Peyer's patch (tissue), 4 donors: ENCODE results near the gene AFG3L2. TPM values are rescaled to one million over a fixed set of nuclear protein-coding genes. Genes with fewer than 3 reads are reported as not detected.
A peak's percentile ranks its signal among the peaks of the same experiment; 100 is the strongest.

ENCODE experiments used
- DNase-seq, 3 donors: peaks; one replicate each; pipeline ENCODE4 v3.0.0-alpha.2; 2017 to 2019
- H3K27ac ChIP-seq, 4 donors: fragments of 200-600 bp; sonication (generic); one replicate each; pipeline ENCODE4 v1.5.1; 2016 to 2019
- H3K27me3 ChIP-seq, 2 donors: fragments of 200-600 bp; sonication (generic); one replicate each; pipeline ENCODE4 v1.5.1; 2019
- H3K36me3 ChIP-seq, 3 donors: fragments of 200-600 bp; sonication (generic); one replicate each; pipeline ENCODE4 v1.5.1; 2016 to 2019
- H3K4me1 ChIP-seq, 4 donors: fragments of 200-600 bp; sonication (generic); one replicate each; pipeline ENCODE4 v1.5.1; 2016 to 2019
- H3K4me3 ChIP-seq, 4 donors: fragments of 200-600 bp; sonication (generic); 1 replicate in 3 of 4; 2 replicates in 1 of 4; pipeline ENCODE4 v1.5.1; 2016 to 2019; ENCODE audit warnings: mild to moderate bottlenecking in 1 of 4
- H3K9me3 ChIP-seq, 4 donors: fragments of 200-600 bp; sonication (generic); one replicate each; pipeline ENCODE4 v1.5.1; 2016 to 2019; ENCODE audit warnings: mild to moderate bottlenecking in 1 of 4
- POLR2A ChIP-seq, 2 donors: fragments of 450-650 bp; IDR thresholded peaks; one replicate each; pipeline ENCODE4 v1.5.1; 2017; ENCODE audit warnings: antibody characterized with exemption in 2 of 2, mild to moderate bottlenecking in 2 of 2, moderate library complexity in 2 of 2
- total RNA-seq, 4 donors: library from RNA; depleted of rRNA; stranded (reverse); fragments of >200 nt; gene quantifications; one replicate each; pipeline ENCODE4 v1.1.0, GENCODE V29; 2016
- TF ChIP-seq, protein P1 (sequence below), 6 experiments: fragments of 450-650 bp in 4 of 6; fragments of 200-600 bp in 2 of 6; sonication (generic) in 1 of 6; IDR thresholded peaks; one replicate each; pipeline ENCODE4 v1.5.1; 2017 to 2019; ENCODE audit warnings: antibody characterized with exemption in 6 of 6, mild to moderate bottlenecking in 3 of 6, moderate library complexity in 1 of 6

Gene AFG3L2
- total RNA-seq, 4 donors from 2014 or later, result 47.9 to 111 (median 94.8) TPM

DNA sequence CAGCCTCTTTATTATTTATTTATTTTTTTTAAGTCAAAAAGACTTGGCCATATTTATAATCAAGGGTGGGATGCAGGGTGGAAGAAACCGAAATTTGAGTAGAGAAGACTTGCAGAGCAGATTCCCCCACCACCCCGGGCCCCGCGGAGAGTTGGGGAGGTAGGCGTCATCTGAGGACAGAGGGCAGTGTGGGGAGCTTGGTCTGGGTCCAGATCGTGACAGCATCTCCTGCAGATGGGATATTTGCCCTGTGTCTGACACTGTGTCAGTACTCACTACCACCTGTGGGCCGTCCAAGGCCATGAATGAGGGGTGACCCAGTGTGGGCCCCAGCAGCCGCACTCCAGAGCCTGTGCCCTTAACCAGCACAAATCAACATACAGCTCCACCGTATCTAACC, 20.2 kb upstream of the AFG3L2 start:
- Histone ChIP-seq H3K27me3 (no peaks in the 10 kb centered on the region), H3K4me3 (no peak overlapping the region), H3K27ac (no peak overlapping the region), H3K4me1 (peaks cover 0 to 6% (median 0%) of the 10 kb centered on the region in 4 donors), H3K36me3 (no peaks in the 10 kb centered on the region), H3K9me3 (no peaks in the 10 kb centered on the region)
- TF ChIP-seq, protein P1, sequence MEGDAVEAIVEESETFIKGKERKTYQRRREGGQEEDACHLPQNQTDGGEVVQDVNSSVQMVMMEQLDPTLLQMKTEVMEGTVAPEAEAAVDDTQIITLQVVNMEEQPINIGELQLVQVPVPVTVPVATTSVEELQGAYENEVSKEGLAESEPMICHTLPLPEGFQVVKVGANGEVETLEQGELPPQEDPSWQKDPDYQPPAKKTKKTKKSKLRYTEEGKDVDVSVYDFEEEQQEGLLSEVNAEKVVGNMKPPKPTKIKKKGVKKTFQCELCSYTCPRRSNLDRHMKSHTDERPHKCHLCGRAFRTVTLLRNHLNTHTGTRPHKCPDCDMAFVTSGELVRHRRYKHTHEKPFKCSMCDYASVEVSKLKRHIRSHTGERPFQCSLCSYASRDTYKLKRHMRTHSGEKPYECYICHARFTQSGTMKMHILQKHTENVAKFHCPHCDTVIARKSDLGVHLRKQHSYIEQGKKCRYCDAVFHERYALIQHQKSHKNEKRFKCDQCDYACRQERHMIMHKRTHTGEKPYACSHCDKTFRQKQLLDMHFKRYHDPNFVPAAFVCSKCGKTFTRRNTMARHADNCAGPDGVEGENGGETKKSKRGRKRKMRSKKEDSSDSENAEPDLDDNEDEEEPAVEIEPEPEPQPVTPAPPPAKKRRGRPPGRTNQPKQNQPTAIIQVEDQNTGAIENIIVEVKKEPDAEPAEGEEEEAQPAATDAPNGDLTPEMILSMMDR (IDR thresholded peaks at IDR 0.05), result no peak
- TF ChIP-seq POLR2A (IDR thresholded peaks at IDR 0.05), result no peak
- DNase-seq, result no peak

DNA sequence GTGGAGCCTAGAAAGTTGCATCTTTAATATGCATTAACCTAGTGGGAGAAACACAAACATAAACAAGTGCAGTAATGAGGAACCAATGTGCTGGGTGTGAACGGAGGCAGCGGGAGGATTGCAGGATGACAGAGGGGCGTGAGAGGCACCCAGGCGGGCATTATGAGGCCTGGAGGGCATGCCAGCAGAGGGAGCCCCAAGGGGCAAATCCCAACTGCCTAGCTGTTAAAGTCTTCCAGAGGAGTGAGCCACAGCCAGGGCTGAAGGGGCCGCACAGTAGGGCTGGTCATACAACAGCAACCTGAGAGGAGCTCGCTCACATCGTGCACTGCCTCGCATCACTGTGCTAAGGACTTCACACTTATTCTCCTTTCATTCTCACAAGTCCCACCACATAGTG, 17.4 kb upstream of the AFG3L2 start:
- peaks cover 0 to 6% (median 0%) of the 10 kb centered on the region in 4 donors for H3K4me1 ChIP-seq
- no peaks in the 10 kb centered on the region for H3K27me3 ChIP-seq
- H3K27ac ChIP-seq, result peak overlapping the region in 1 of 4 donors; percentile 54
- H3K36me3 ChIP-seq, result no peaks in the 10 kb centered on the region
- TF ChIP-seq, protein P1 (IDR thresholded peaks at IDR 0.05), result peak in 3 of 6 experiments; percentile 11 to 30 (median 29)
- no peak for TF ChIP-seq POLR2A (IDR thresholded peaks at IDR 0.05)
- no peaks in the 10 kb centered on the region for H3K9me3 ChIP-seq
- DNase-seq, result peak in 2 of 3 donors; percentile 49 to 59
- H3K4me3 ChIP-seq, result no peak overlapping the region

DNA sequence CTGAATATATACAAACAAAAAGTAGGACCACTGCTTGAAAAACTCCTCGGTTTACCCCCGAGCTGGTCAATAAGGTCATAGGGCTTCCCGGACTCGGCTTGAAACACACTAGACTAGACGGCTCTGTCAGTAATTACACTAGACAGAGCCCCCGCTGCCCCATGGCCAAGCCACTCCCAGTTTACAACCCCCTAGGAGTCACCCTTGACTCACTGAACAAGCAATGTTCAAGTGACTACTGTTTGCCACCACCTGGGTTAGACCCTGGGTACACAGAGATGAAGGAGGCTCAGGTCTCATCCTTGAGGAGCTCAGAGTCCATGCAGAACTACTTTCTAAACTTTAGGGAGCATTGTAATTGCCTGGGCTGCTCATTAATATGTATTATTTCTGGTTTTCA, 17.0 kb upstream of the AFG3L2 start:
- peak in 1 of 3 donors; percentile 73 for DNase-seq
- TF ChIP-seq, protein P1 (IDR thresholded peaks at IDR 0.05), result no peak
- TF ChIP-seq POLR2A (IDR thresholded peaks at IDR 0.05), result no peak

DNA sequence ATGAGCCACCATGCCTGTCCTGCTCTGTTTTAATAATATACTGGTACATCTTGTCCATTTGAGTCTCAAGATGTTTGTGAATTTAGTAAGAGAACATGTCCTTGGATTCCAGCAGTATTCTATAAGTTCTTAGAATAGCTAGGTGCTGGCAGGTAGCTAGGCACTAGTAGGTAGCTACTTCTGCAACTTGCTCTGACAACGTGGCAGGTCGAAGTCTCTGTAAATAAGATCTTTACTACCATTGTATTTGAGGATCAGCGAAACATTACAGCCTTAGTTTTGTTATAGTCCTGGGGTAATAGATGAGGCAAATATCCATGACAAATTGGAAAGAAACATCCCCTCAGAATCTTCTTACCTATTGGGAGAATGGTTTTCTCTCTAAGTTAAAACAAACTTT, 16.5 kb upstream of the AFG3L2 start:
- TF ChIP-seq, protein P1 (IDR thresholded peaks at IDR 0.05), result no peak
- TF ChIP-seq POLR2A (IDR thresholded peaks at IDR 0.05), result no peak
- DNase-seq, result peak in 1 of 3 donors; percentile 57
- Histone ChIP-seq H3K4me1 (peaks cover 0 to 6% (median 0%) of the 10 kb centered on the region in 4 donors), H3K27me3 (no peaks in the 10 kb centered on the region), H3K27ac (peak overlapping the region in 1 of 4 donors; percentile 54), H3K4me3 (no peak overlapping the region), H3K9me3 (no peaks in the 10 kb centered on the region), H3K36me3 (no peaks in the 10 kb centered on the region)

More for the DNA sequence above, 17.0 kb upstream of the AFG3L2 start:
- Histone ChIP-seq H3K36me3 (no peaks in the 10 kb centered on the region), H3K27ac (peak overlapping the region in 1 of 4 donors; percentile 54), H3K27me3 (no peaks in the 10 kb centered on the region), H3K4me1 (peaks cover 0 to 6% (median 0%) of the 10 kb centered on the region in 4 donors), H3K4me3 (no peak overlapping the region), H3K9me3 (no peaks in the 10 kb centered on the region)

DNA sequence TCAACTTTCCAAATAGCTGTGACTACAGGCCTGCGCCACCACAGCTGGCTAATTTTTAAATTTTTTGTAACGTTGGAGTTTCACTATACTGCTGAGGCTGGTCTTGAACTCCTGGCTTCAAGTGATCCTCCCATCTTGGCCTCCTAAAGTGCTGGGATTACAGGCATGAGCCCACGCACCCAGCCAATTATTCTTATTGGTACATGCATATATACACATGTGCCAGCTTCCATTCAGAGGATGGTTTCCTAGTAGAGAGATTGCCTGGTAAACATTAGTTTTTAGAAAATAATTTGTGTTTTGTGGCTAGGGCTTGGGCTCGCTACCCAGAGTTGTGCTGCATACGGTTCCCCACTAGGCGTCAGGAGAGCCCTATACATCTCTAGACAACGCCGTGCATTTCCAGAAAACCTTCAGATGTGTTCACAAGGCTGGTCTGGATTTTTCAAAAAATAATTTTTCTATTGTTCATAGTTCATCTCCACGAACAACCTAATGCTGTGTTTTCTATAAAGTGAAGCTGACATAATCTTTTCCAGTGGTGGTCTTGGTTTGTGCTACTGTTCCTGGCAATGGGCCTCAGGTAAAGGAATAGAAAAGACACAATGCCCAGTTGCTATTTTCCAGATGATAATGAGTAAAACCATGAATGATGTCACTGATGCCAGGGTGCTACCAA, 14.6 kb upstream of the AFG3L2 start:
- Histone ChIP-seq H3K27me3 (no peaks in the 10 kb centered on the region), H3K9me3 (no peaks in the 10 kb centered on the region), H3K36me3 (no peaks in the 10 kb centered on the region), H3K4me3 (no peak overlapping the region), H3K27ac (no peak overlapping the region), H3K4me1 (peaks cover 0 to 6% (median 0%) of the 10 kb centered on the region in 4 donors)
- DNase-seq, result peak; percentile 40 to 78 (median 55)
- TF ChIP-seq, protein P1 (IDR thresholded peaks at IDR 0.05), result peak; percentile 47 to 87 (median 81)
- TF ChIP-seq POLR2A (IDR thresholded peaks at IDR 0.05), result no peak
